AG09319 (cell line): ENCODE measurements around the gene VWA1.

Experiments used
- DNase-seq: peaks from one replicate; pipeline ENCODE4 v3.0.0-alpha.2; 2010; ENCODE audit warnings: low read depth; ENCODE audit errors: extremely low read depth
- CTCF ChIP-seq: IDR thresholded peaks from 2 replicates; pipeline ENCODE4 v1.5.1; 2011; ENCODE audit warnings: low read depth, mild to moderate bottlenecking, inconsistent platforms, low read length, moderate library complexity

The VWA1 gene

GRCh38 chr1:1422465-1423244 lies 12.8 kb upstream of the VWA1 start:
- DNase-seq = no peak
- no peak for TF ChIP-seq CTCF

GRCh38 chr1:1423245-1423597 lies 12.3 kb upstream of the VWA1 start:
- no peak for DNase-seq
- TF ChIP-seq CTCF = no peak

GRCh38 chr1:1424707-1425106 lies 10.8 kb upstream of the VWA1 start:
- TF ChIP-seq CTCF = no peak
- DNase-seq = no peak

- DNase-seq = no peak
- no peak for TF ChIP-seq CTCF
Observed at GRCh38 chr1:1425426-1425752, 10.1 kb upstream of the VWA1 start.

GRCh38 chr1:1425753-1426495 lies 9.6 kb upstream of the VWA1 start:
- no peak for DNase-seq
- TF ChIP-seq CTCF = no peak

GRCh38 chr1:1426496-1427105 lies 8.9 kb upstream of the VWA1 start:
- no peak for TF ChIP-seq CTCF

More at GRCh38 chr1:1426496-1427105, 8.9 kb upstream of the VWA1 start:
- DNase-seq = no peak
